GM13977 (cell line): ENCODE data around the gene L3MBTL4.

Experiments
- DNase-seq: peaks from one replicate; pipeline ENCODE4 v3.0.0; 2012; ENCODE audit warnings: low spot score
- CTCF ChIP-seq: IDR thresholded peaks from 2 replicates; pipeline ENCODE4 v1.5.1; 2012; ENCODE audit warnings: mild to moderate bottlenecking, control low read depth; ENCODE audit not compliant: insufficient read depth; ENCODE audit errors: extremely low read depth, missing control alignments
- in situ Hi-C: fragments of 300-500 bp; cut with MboI; formaldehyde crosslinking; loops from one replicate; pipeline ENCODE4 v1.12.0; 2022; ENCODE audit warnings: low sequenced_read_pairs, low pct_unique_long_range_greater_than_20kb, mixed read lengths, inconsistent platforms; ENCODE audit not compliant: unreplicated experiment

L3MBTL4 gene

DNA sequence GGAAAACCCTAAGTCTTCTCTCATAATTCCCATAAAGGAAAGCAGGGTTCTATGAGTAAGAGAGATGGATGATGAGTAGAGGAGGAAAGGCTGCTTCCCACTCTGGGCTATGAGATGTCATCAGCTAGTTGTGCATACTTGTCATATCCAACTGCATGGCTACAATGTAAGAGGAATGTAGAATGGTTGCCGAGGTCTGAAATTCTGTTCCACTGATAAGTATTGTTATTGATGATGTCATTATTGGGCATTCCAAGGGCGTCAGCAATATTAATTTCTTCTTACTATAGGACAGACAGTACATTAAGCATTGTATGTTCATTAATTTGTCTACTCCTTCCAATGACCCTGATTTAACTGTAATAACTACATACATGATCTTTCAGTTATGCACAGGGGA is 88.1 kb downstream of the L3MBTL4 start:
- no peak for DNase-seq
- no peak for TF ChIP-seq CTCF
- in situ Hi-C loops: no loop called here

GRCh38 chr18:6323319-6323889 is 91.3 kb downstream of the L3MBTL4 start:
- in situ Hi-C loops: no loop called here
- TF ChIP-seq CTCF: no peak

GRCh38 chr18:6315517-6316331 is 99.0 kb downstream of the L3MBTL4 start:
- in situ Hi-C loops: no loop called here
- no peak for TF ChIP-seq CTCF
- DNase-seq: no peak

More at GRCh38 chr18:6323319-6323889, 91.3 kb downstream of the L3MBTL4 start:
- DNase-seq: no peak

DNA sequence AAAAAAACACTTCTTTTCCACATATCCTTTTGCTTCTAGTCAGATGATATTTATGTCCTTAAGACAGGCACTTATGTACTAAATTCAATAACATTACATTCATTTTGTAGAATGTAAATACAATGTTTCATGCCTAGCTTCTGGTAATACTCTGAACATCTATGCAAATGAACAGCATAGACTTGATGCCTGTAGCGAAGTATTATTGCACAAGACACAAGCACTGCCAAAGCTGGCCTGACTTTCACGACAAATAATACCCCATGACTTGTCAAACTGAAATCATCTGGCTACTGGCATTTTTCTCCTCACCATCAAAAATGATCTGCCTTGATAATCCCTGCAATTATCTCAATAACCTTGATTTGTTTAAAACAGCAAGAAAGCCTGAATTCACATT is 101.3 kb downstream of the L3MBTL4 start:
- DNase-seq: no peak
- in situ Hi-C loops: no loop called here

GRCh38 chr18:6311456-6312215 is 103.1 kb downstream of the L3MBTL4 start:
- no peak for DNase-seq
- in situ Hi-C loops: no loop called here
- TF ChIP-seq CTCF: no peak

More for the DNA sequence above, 101.3 kb downstream of the L3MBTL4 start:
- no peak for TF ChIP-seq CTCF

- DNase-seq: no peak
- TF ChIP-seq CTCF: no peak
- in situ Hi-C loops: no loop called here
These were observed 104.0 kb downstream of the L3MBTL4 start for GRCh38 chr18:6310714-6311113.
